ENCODE results near the gene CAMK1D. TPM values are rescaled to one million over a fixed set of nuclear protein-coding genes. Genes with fewer than 3 reads are reported as not detected.

Gene CAMK1D
- total and polyA plus RNA-seq, 2 experiments from 2014 or later = 4.6 to 7.2 TPM

DNA sequence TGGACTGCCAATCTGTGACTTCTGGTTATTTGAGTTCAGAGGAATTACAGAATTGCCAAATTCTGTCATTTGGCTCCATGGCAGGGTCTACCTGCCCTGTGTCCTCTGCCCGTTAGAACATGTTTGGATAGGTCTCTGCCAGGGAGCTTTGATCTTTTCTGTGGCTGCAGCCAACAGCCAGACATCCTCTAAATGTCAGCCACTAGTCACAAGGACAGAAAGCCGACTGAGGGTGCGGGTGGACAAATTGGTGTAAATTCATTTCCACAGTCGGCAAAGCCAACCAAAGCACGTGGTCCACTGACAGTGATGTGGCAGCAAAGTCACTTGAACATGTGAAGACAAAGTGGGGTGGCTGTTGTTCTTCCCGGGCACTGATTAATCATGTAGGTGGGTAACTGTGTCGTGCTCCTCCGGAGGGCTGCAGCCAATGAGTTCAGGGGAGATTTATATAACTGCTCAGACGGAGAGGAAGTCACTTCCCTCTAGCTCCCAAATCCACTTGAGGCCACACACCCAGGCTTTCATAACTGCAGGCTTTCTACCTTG is 26.7 kb upstream of the CAMK1D start:
- no peak overlapping the region for H3K27ac ChIP-seq (ENCODE audit: low read depth)
- no peak overlapping the region for H3K4me2 ChIP-seq
- H3K9me3 Mint-ChIP-seq = no peaks in the 10 kb centered on the region
- no peaks in the 10 kb centered on the region for H4K20me1 ChIP-seq (replicated peaks; ENCODE audit: insufficient read depth)
- no peak overlapping the region for H3K4me3 ChIP-seq
- no peaks in the 10 kb centered on the region for H3F3A ChIP-seq (replicated peaks; ENCODE audit: low read depth)
- no peaks in the 10 kb centered on the region for H3K36me3 ChIP-seq (ENCODE audit: insufficient read depth)
- TF ChIP-seq ZNF114 (CRISPR knock-in tag; IDR thresholded peaks at IDR 0.05) (no peak), ETS1 (IDR thresholded peaks at IDR 0.05) (no peak), JUNB (IDR thresholded peaks at IDR 0.05; ENCODE audit: unreplicated experiment) (no peak), ZNF462 (CRISPR knock-in tag; IDR thresholded peaks at IDR 0.05) (no peak), EZH2phosphoT487 (IDR thresholded peaks at IDR 0.05; ENCODE audit: unreplicated experiment) (no peak), EZH2 (IDR thresholded peaks at IDR 0.05; ENCODE audit: low read depth, unreplicated experiment) (no peak), ZNF331 (CRISPR knock-in tag; IDR thresholded peaks at IDR 0.05; ENCODE audit: low read depth) (no peak), NANOG (IDR thresholded peaks at IDR 0.05; ENCODE audit: borderline replicate concordance) (no peak), CREB1 (CRISPR knock-in tag; IDR thresholded peaks at IDR 0.05; ENCODE audit: low read depth) (no peak)
- TF ChIP-seq, protein P1, sequence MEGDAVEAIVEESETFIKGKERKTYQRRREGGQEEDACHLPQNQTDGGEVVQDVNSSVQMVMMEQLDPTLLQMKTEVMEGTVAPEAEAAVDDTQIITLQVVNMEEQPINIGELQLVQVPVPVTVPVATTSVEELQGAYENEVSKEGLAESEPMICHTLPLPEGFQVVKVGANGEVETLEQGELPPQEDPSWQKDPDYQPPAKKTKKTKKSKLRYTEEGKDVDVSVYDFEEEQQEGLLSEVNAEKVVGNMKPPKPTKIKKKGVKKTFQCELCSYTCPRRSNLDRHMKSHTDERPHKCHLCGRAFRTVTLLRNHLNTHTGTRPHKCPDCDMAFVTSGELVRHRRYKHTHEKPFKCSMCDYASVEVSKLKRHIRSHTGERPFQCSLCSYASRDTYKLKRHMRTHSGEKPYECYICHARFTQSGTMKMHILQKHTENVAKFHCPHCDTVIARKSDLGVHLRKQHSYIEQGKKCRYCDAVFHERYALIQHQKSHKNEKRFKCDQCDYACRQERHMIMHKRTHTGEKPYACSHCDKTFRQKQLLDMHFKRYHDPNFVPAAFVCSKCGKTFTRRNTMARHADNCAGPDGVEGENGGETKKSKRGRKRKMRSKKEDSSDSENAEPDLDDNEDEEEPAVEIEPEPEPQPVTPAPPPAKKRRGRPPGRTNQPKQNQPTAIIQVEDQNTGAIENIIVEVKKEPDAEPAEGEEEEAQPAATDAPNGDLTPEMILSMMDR (conservative IDR thresholded peaks at IDR 0.05; ENCODE audit: low read depth in 2 of 2) = no peak
- H3K4me3 Mint-ChIP-seq = no peak overlapping the region
- no peaks in the 10 kb centered on the region for H3K36me3 Mint-ChIP-seq (ENCODE audit: low read depth)
- H3K27me3 ChIP-seq (ENCODE audit: insufficient read depth) = no peaks in the 10 kb centered on the region
- H3K4me1 ChIP-seq (ENCODE audit: insufficient read depth) = no peaks in the 10 kb centered on the region
- H3K9me2 ChIP-seq (ENCODE audit: insufficient read depth) = no peaks in the 10 kb centered on the region
- ATAC-seq (no peak), DNase-seq (ENCODE audit: low spot score) (no peak)
- H2AFZ ChIP-seq = no peak overlapping the region
- no peaks in the 10 kb centered on the region for H3K79me2 ChIP-seq (replicated peaks; ENCODE audit: insufficient read depth)
- no peaks in the 10 kb centered on the region for H3K27me3 Mint-ChIP-seq (ENCODE audit: insufficient read depth, low read depth, poor library complexity)
- no peak overlapping the region for H3K27ac Mint-ChIP-seq
- H3K4me1 Mint-ChIP-seq = no peaks in the 10 kb centered on the region
